GM23338 (cell line): Measurements from ENCODE around the gene KRT33B. TPM values are rescaled to one million over a fixed set of nuclear protein-coding genes. Genes with fewer than 3 reads are reported as not detected.

Experiments
- ATAC-seq: fragments of 200-7000 bp; cut with Tn5 transposase; 3 replicates; pipeline ENCODE4 v1.9.1; 2020
- DNase-seq: peaks from one replicate; pipeline ENCODE4 v3.0.0-alpha.2; 2015; ENCODE audit warnings: low spot score
- H2AFZ ChIP-seq: fragments of 200-600 bp; sonication (generic); 2 replicates; pipeline ENCODE4 v1.8.0; 2016; ENCODE audit warnings: antibody characterized with exemption, mild to moderate bottlenecking, moderate library complexity
- H3F3A ChIP-seq: fragments of 200-600 bp; sonication (generic); replicated peaks from 2 replicates; pipeline ENCODE4 v1.8.0; 2017; ENCODE audit warnings: antibody characterized with exemption, mixed run types, low read depth
- H3K27ac ChIP-seq: fragments of 200-600 bp; sonication (generic); 2 replicates; pipeline ENCODE4 v1.6.1; 2016; ENCODE audit warnings: low read depth
- H3K27me3 ChIP-seq: fragments of 200-600 bp; sonication (generic); 2 replicates; pipeline ENCODE4 v1.8.0; 2016; ENCODE audit warnings: mild to moderate bottlenecking, mixed run types, moderate library complexity; ENCODE audit not compliant: insufficient read depth
- H3K36me3 ChIP-seq: fragments of 200-600 bp; sonication (generic); 2 replicates; pipeline ENCODE4 v1.8.0; 2016; ENCODE audit warnings: mild to moderate bottlenecking; ENCODE audit not compliant: insufficient read depth
- H3K4me1 ChIP-seq: fragments of 200-600 bp; sonication (generic); 2 replicates; pipeline ENCODE4 v1.8.0; 2016; ENCODE audit warnings: mild to moderate bottlenecking, moderate library complexity; ENCODE audit not compliant: insufficient read depth
- H3K4me2 ChIP-seq: fragments of 200-600 bp; sonication (generic); 2 replicates; pipeline ENCODE4 v1.7.1; 2017; ENCODE audit warnings: mixed run types
- H3K4me3 ChIP-seq: fragments of 200-600 bp; sonication (generic); 2 replicates; pipeline ENCODE4 v1.6.1; 2016; ENCODE audit warnings: mixed run types
- H3K79me2 ChIP-seq: fragments of 200-600 bp; sonication (generic); replicated peaks from 2 replicates; pipeline ENCODE4 v1.8.0; 2017; ENCODE audit warnings: mild to moderate bottlenecking; ENCODE audit not compliant: insufficient read depth
- H3K9me2 ChIP-seq: fragments of 200-600 bp; sonication (generic); 2 replicates; pipeline ENCODE4 v1.8.0; 2017; ENCODE audit not compliant: insufficient read depth
- H4K20me1 ChIP-seq: fragments of 200-600 bp; sonication (generic); replicated peaks from 2 replicates; pipeline ENCODE4 v1.8.0; 2017; ENCODE audit warnings: mild to moderate bottlenecking; ENCODE audit not compliant: insufficient read depth
- H3K27ac Mint-ChIP-seq: 2 replicates; pipeline ENCODE4 v1.8.0; 2020; ENCODE audit warnings: inconsistent platforms, mild to moderate bottlenecking, moderate library complexity, mixed read lengths
- H3K27me3 Mint-ChIP-seq: 3 replicates; pipeline ENCODE4 v1.8.0; 2022; ENCODE audit warnings: low read depth, mild to moderate bottlenecking, moderate library complexity, mixed read lengths, inconsistent platforms; ENCODE audit not compliant: insufficient read depth, poor library complexity
- H3K36me3 Mint-ChIP-seq: 3 replicates; pipeline ENCODE4 v1.8.0; 2021; ENCODE audit warnings: low read depth, mild to moderate bottlenecking, inconsistent platforms, moderate library complexity, mixed read lengths
- H3K4me1 Mint-ChIP-seq: 3 replicates; pipeline ENCODE4 v1.8.0; 2020; ENCODE audit warnings: mild to moderate bottlenecking, inconsistent platforms, mixed read lengths
- H3K4me3 Mint-ChIP-seq: 3 replicates; pipeline ENCODE4 v1.8.0; 2021; ENCODE audit warnings: moderate library complexity, mild to moderate bottlenecking, inconsistent platforms, mixed read lengths
- H3K9me3 Mint-ChIP-seq: 3 replicates; pipeline ENCODE4 v1.8.0; 2020; ENCODE audit warnings: moderate library complexity, mild to moderate bottlenecking, inconsistent platforms, mixed read lengths
- CREB1 ChIP-seq: fragments of 250-450 bp; sonication (Bioruptor Pico); IDR thresholded peaks from 2 replicates; pipeline ENCODE4 v1.5.0; 2020; ENCODE audit warnings: low read depth, mild to moderate bottlenecking, moderate library complexity
- CTCF ChIP-seq, 2 experiments: fragments of 200-600 bp in 1 of 2; sonication (generic) in 1 of 2; conservative IDR thresholded peaks; 2 replicates each; pipeline versions ENCODE4 v1.5.1 to v1.6.1; 2016 to 2017; ENCODE audit warnings: antibody characterized with exemption in 2 of 2, low read depth in 2 of 2, mild to moderate bottlenecking in 2 of 2, moderate library complexity in 1 of 2
- EZH2 ChIP-seq: fragments of 200-600 bp; sonication (generic); IDR thresholded peaks from one replicate; pipeline ENCODE4 v1.8.0; 2017; ENCODE audit warnings: antibody characterized with exemption, mild to moderate bottlenecking, low read depth; ENCODE audit not compliant: unreplicated experiment
- EZH2phosphoT487 ChIP-seq: fragments of 200-600 bp; sonication (generic); IDR thresholded peaks from one replicate; pipeline ENCODE4 v1.8.1; 2018; ENCODE audit warnings: antibody characterized with exemption; ENCODE audit not compliant: unreplicated experiment
- STAT1 ChIP-seq: IDR thresholded peaks from one replicate; pipeline ENCODE4 v1.6.1; 2016; ENCODE audit warnings: antibody characterized with exemption; ENCODE audit not compliant: unreplicated experiment
- ZNF114 ChIP-seq: fragments of 250-450 bp; sonication (Bioruptor Pico); IDR thresholded peaks from 2 replicates; pipeline ENCODE4 v1.5.0; 2020; ENCODE audit warnings: mild to moderate bottlenecking, moderate library complexity
- ZNF462 ChIP-seq: fragments of 250-450 bp; sonication (Bioruptor Pico); IDR thresholded peaks from 2 replicates; pipeline ENCODE4 v1.5.0; 2020; ENCODE audit warnings: mild to moderate bottlenecking, moderate library complexity
- polyA plus RNA-seq: library from polyadenylated mRNA; unstranded; fragments of >200 nt; fragmentation: Nextera tagmentation; extraction: Ambion mirVana; gene quantifications from 2 replicates; pipeline ENCODE4 v1.2.1, GENCODE V29; 2016
- total RNA-seq: library from RNA; depleted of rRNA; stranded (reverse); fragments of >200 nt; shearing (Covaris generic); gene quantifications from 2 replicates; pipeline ENCODE4 v1.2.3, GENCODE V29; 2014
- TF ChIP-seq, protein P1 (sequence below): IDR thresholded peaks from 2 replicates; pipeline ENCODE4 v1.6.1; 2016; ENCODE audit warnings: antibody characterized with exemption

Gene KRT33B
- total and polyA plus RNA-seq, 2 experiments from 2014 or later: not detected

GRCh38 chr17:41325126-41325525 lies 44.5 kb downstream of the KRT33B start (continued):
- TF ChIP-seq ZNF462 (CRISPR knock-in tag) (no peak), STAT1 (no peak), ZNF114 (CRISPR knock-in tag) (no peak), EZH2phosphoT487 (no peak)
- TF ChIP-seq, protein P1, sequence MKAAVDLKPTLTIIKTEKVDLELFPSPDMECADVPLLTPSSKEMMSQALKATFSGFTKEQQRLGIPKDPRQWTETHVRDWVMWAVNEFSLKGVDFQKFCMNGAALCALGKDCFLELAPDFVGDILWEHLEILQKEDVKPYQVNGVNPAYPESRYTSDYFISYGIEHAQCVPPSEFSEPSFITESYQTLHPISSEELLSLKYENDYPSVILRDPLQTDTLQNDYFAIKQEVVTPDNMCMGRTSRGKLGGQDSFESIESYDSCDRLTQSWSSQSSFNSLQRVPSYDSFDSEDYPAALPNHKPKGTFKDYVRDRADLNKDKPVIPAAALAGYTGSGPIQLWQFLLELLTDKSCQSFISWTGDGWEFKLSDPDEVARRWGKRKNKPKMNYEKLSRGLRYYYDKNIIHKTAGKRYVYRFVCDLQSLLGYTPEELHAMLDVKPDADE: no peak

DNA sequence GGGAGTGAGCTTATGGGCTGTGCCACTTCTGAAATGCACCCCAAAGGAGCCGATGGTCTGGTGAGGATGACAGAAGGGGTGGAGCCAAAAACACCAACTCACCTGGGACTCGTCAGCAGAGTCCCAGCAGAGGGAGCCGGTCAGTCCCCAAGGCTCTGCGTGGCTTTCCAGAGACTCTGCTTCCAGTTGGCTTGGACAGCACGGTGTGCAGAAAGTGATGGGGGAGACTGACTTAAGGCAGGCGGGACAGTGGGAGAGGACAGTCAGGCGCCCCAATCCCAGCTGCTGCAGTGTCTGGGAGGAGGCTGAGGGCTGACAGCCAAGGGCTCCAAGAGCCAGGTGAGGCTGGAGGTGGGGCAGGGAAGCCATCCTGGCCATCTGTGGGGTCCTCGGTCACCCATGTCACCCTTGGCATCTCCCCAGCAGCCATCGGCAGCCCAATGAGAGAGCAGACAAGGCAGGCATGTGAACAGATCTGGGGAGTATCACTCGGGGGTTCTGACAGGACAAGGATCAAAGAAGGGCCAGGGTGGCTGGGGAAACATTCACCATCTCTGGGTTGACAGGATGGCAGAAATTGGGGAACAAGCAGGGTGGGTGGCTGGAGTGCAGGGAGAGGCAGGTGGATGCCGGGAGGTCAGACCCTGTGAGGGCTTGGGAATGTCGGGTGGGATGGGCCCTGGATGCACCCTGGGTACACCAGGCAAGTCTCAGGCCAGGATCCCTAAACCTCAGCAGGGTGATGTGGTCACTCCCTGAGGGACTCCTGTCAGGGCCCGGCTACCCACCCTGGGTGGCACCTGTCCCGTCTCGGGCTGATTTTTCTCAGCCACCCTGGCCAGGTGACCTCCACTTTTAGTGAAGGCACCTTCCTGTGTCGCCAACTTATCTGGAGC lies 45.2 kb downstream of the KRT33B start:
- Mint-ChIP-seq H3K27ac (no peak overlapping the region), H3K36me3 (peaks cover 6% of the 10 kb centered on the region; the same call in 1 of the 3 replicates), H3K9me3 (peaks cover 8% of the 10 kb centered on the region; the same call in 1 of the 3 replicates), H3K27me3 (peaks cover 9% of the 10 kb centered on the region), H3K4me3 (no peak overlapping the region), H3K4me1 (no peaks in the 10 kb centered on the region; the same call in 2 of the 3 replicates)
- no peak overlapping the region for H3K27ac ChIP-seq
- H3K9me2 ChIP-seq: no peaks in the 10 kb centered on the region
- H3F3A ChIP-seq: no peaks in the 10 kb centered on the region
- no peak overlapping the region for H3K4me2 ChIP-seq
- ATAC-seq (peak; percentile 93), DNase-seq (peak; percentile 79)
- H3K79me2 ChIP-seq: no peaks in the 10 kb centered on the region
- H3K36me3 ChIP-seq: no peaks in the 10 kb centered on the region
- no peaks in the 10 kb centered on the region for H4K20me1 ChIP-seq
- TF ChIP-seq EZH2 (no peak), CREB1 (CRISPR knock-in tag) (0 out of 2 replicates have a peak, but pooled peaks have one; percentile 20), CTCF (conservative IDR thresholded peaks at IDR 0.05; ENCODE audit: low read depth in 2 of 2) (peak; percentile 52 to 77)
- no peaks in the 10 kb centered on the region for H3K4me1 ChIP-seq
- H2AFZ ChIP-seq: peak overlapping the region; percentile 47; the same call in 1 of the 2 replicates
- H3K4me3 ChIP-seq: no peak overlapping the region
- no peaks in the 10 kb centered on the region for H3K27me3 ChIP-seq
